Measurements from ENCODE around the gene CSN1S1. TPM values are rescaled to one million over a fixed set of nuclear protein-coding genes. Genes with fewer than 3 reads are reported as not detected.

The CSN1S1 gene
- total and polyA plus RNA-seq, 2 of the 13 experiments (the other 11 are each of a cell fraction or from before 2014, with no cell fraction given): not detected

GRCh38 chr4:69995526-69996016 lies 64.7 kb downstream of the CSN1S1 start, which contains the start of gene STATH (continued):
- TF ChIP-seq GLMP (CRISPR knock-in tag; IDR thresholded peaks at IDR 0.05; ENCODE audit: borderline replicate concordance) (no peak), ZNF276 (CRISPR knock-in tag; IDR thresholded peaks at IDR 0.05; ENCODE audit: low read depth) (no peak), ZNF230 (CRISPR knock-in tag; IDR thresholded peaks at IDR 0.05) (no peak), ZNF17 (CRISPR knock-in tag; IDR thresholded peaks at IDR 0.05) (no peak)

Other genes with a start within 250 kb of the CSN1S1 start
- 0.20 and 0.21 TPM in 2 replicates for gene SULT1B1, start 170.4 kb upstream of the CSN1S1 start, total RNA-seq (2016; rRNA removed; fragmentation: Illumina TruSeq; extraction: Trizol)
- 0.25 TPM in 2 replicates for gene SULT1B1, start 170.4 kb upstream of the CSN1S1 start, polyA plus RNA-seq (2011; rRNA removed)
- 3.7 and 3.9 TPM in 2 replicates for gene SULT1E1, start 70.9 kb upstream of the CSN1S1 start, total RNA-seq (2016; rRNA removed; fragmentation: Illumina TruSeq; extraction: Trizol)
- gene SULT1E1, start 70.9 kb upstream of the CSN1S1 start, polyA plus RNA-seq (2011; rRNA removed): 1.7 and 1.8 TPM in 2 replicates
- not detected in 2 replicates for gene CSN2, start 34.7 kb downstream of the CSN1S1 start, total RNA-seq (2016; rRNA removed; fragmentation: Illumina TruSeq; extraction: Trizol)
- gene CSN2, start 34.7 kb downstream of the CSN1S1 start, polyA plus RNA-seq (2011; rRNA removed): 0.15 TPM in 1 of 2 replicates, not detected in the other
- not detected in 2 replicates for gene STATH, start 64.9 kb downstream of the CSN1S1 start, total RNA-seq (2016; rRNA removed; fragmentation: Illumina TruSeq; extraction: Trizol)
- not detected in 2 replicates for gene STATH, start 64.9 kb downstream of the CSN1S1 start, polyA plus RNA-seq (2011; rRNA removed)
- not detected in 2 replicates for gene HTN3, start 97.4 kb downstream of the CSN1S1 start, total RNA-seq (2016; rRNA removed; fragmentation: Illumina TruSeq; extraction: Trizol)
- not detected in 2 replicates for gene HTN3, start 97.4 kb downstream of the CSN1S1 start, polyA plus RNA-seq (2011; rRNA removed)
- not detected in 2 replicates for gene HTN1, start 119.4 kb downstream of the CSN1S1 start, total RNA-seq (2016; rRNA removed; fragmentation: Illumina TruSeq; extraction: Trizol)
- 0.21 TPM in 1 of 2 replicates, not detected in the other for gene HTN1, start 119.4 kb downstream of the CSN1S1 start, polyA plus RNA-seq (2011; rRNA removed)
- gene PRR27, start 223.2 kb downstream of the CSN1S1 start, total RNA-seq (2016; rRNA removed; fragmentation: Illumina TruSeq; extraction: Trizol): not detected in 2 replicates
- not detected in 2 replicates for gene PRR27, start 223.2 kb downstream of the CSN1S1 start, polyA plus RNA-seq (2011; rRNA removed)

All from HepG2 (cell line).